Neural progenitor cell (in vitro differentiated cells): ENCODE measurements around the gene RCAN1. TPM values are rescaled to one million over a fixed set of nuclear protein-coding genes. Genes with fewer than 3 reads are reported as not detected.

Experiments
- DNase-seq: peaks from one replicate; pipeline ENCODE4 v3.0.0-alpha.2; 2016; ENCODE audit warnings: low spot score
- H2AFZ ChIP-seq: fragments of 200-600 bp; sonication (generic); replicated peaks from 2 replicates; pipeline ENCODE4 v1.6.1; 2016; ENCODE audit warnings: antibody characterized with exemption
- H3F3A ChIP-seq: fragments of 200-600 bp; sonication (generic); 2 replicates; pipeline ENCODE4 v1.6.1; 2016; ENCODE audit warnings: antibody characterized with exemption, low read depth
- H3K27ac ChIP-seq: fragments of 200-600 bp; sonication (generic); 2 replicates; pipeline ENCODE4 v1.5.1; 2016; ENCODE audit warnings: mild to moderate bottlenecking
- H3K27me3 ChIP-seq: fragments of 200-600 bp; sonication (generic); 2 replicates; pipeline ENCODE4 v1.6.1; 2016; ENCODE audit warnings: mild to moderate bottlenecking, moderate library complexity
- H3K36me3 ChIP-seq: fragments of 200-600 bp; sonication (generic); 2 replicates; pipeline ENCODE4 v1.5.1; 2016
- H3K4me1 ChIP-seq: fragments of 200-600 bp; sonication (generic); 2 replicates; pipeline ENCODE4 v1.6.1; 2016; ENCODE audit warnings: mixed run types
- H3K4me2 ChIP-seq: fragments of 200-600 bp; sonication (generic); 2 replicates; pipeline ENCODE4 v1.6.1; 2016
- H3K4me3 ChIP-seq: fragments of 200-600 bp; sonication (generic); 2 replicates; pipeline ENCODE4 v1.5.1; 2016
- H3K79me2 ChIP-seq: fragments of 200-600 bp; sonication (generic); 2 replicates; pipeline ENCODE4 v1.6.1; 2016; ENCODE audit warnings: low read depth
- H3K9ac ChIP-seq: fragments of 200-600 bp; sonication (generic); 2 replicates; pipeline ENCODE4 v1.6.1; 2016
- H3K9me3 ChIP-seq: fragments of 200-600 bp; sonication (generic); 2 replicates; pipeline ENCODE4 v1.5.1; 2016; ENCODE audit warnings: low read depth
- H4K20me1 ChIP-seq: fragments of 200-600 bp; sonication (generic); 2 replicates; pipeline ENCODE4 v1.6.1; 2016; ENCODE audit warnings: low read depth
- H3K27ac Mint-ChIP-seq: 3 replicates; pipeline ENCODE4 v1.8.0; 2021; ENCODE audit warnings: mixed read lengths
- H3K27me3 Mint-ChIP-seq: 2 replicates; pipeline ENCODE4 v1.8.0; 2022; ENCODE audit warnings: low read depth, mild to moderate bottlenecking, inconsistent platforms, moderate library complexity, mixed read lengths; ENCODE audit not compliant: insufficient read depth
- H3K36me3 Mint-ChIP-seq: 3 replicates; pipeline ENCODE4 v1.8.0; 2021; ENCODE audit warnings: mixed read lengths
- H3K4me1 Mint-ChIP-seq: 3 replicates; pipeline ENCODE4 v1.8.0; 2021; ENCODE audit warnings: mixed read lengths
- H3K4me3 Mint-ChIP-seq: 3 replicates; pipeline ENCODE4 v1.8.0; 2021; ENCODE audit warnings: mild to moderate bottlenecking, moderate library complexity, mixed read lengths
- H3K9me3 Mint-ChIP-seq: 3 replicates; pipeline ENCODE4 v1.8.0; 2020; ENCODE audit warnings: mixed read lengths
- EZH2 ChIP-seq: fragments of 200-600 bp; sonication (generic); IDR thresholded peaks from 2 replicates; pipeline ENCODE4 v1.6.1; 2017; ENCODE audit warnings: antibody characterized with exemption, mild to moderate bottlenecking, moderate library complexity
- EZH2phosphoT487 ChIP-seq: fragments of 200-600 bp; sonication (generic); IDR thresholded peaks from 2 replicates; pipeline ENCODE4 v1.6.1; 2017; ENCODE audit warnings: antibody characterized with exemption
- total RNA-seq: library from RNA; depleted of rRNA; stranded (reverse); fragments of >200 nt; gene quantifications from 2 replicates; pipeline ENCODE4 v1.2.3, GENCODE V29; 2015; ENCODE audit warnings: low replicate concordance
- TF ChIP-seq, protein P1 (sequence below): fragments of 200-600 bp; sonication (generic); IDR thresholded peaks from 2 replicates; pipeline ENCODE4 v1.5.1; 2017; ENCODE audit warnings: antibody characterized with exemption, mild to moderate bottlenecking

The RCAN1 gene
- total RNA-seq, 1 donor from 2014 or later = 6.9 TPM

DNA sequence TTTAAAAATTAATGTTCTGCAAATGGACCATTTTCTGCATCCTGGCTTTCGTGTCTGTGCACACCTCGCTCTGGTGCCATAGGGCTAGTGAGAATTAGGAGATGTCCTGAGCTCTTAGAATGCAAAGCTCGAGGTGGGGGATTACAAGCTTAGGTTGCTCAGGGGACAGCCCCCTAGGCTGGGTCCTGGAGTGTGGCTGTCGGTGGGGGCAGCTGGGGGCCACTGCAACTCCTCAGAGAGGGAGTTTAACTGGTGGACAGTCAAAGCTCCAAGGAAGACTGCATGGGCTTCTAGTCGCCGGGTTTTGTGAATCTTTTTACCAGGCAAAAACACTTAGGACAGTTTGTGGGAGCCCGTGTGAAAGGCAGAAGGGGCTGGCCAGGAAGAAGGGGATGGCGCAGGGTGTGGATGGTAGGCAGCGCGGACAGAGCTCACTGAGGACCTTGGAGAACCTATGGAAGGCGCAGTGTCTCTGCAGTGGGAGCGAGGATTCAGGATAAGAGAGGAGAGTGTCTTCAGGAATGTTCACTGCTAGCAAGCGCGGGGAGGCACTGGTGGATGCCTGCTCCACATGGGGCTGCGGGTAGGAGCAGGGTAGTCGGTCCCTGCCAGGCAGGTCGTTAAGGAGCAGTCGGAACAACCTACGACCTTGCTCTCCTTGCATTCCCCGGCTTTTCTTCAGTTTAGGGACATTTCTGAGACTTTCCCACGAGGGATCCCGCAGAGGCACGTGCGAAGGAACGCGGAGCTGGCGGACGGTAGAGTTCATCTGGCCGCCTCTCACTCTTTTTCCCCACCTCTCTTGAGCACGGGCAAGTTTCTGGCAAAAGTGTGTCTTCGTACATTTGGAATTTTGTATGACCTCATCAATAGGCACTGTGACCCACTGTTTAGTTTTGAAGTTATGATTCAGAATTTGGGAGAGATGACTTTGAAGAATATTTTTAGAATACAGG lies 90.0 kb downstream of the RCAN1 start:
- H3K27ac ChIP-seq = no peak overlapping the region
- H3K4me3 ChIP-seq = no peak overlapping the region
- no peak for TF ChIP-seq EZH2phosphoT487
- TF ChIP-seq, protein P1, sequence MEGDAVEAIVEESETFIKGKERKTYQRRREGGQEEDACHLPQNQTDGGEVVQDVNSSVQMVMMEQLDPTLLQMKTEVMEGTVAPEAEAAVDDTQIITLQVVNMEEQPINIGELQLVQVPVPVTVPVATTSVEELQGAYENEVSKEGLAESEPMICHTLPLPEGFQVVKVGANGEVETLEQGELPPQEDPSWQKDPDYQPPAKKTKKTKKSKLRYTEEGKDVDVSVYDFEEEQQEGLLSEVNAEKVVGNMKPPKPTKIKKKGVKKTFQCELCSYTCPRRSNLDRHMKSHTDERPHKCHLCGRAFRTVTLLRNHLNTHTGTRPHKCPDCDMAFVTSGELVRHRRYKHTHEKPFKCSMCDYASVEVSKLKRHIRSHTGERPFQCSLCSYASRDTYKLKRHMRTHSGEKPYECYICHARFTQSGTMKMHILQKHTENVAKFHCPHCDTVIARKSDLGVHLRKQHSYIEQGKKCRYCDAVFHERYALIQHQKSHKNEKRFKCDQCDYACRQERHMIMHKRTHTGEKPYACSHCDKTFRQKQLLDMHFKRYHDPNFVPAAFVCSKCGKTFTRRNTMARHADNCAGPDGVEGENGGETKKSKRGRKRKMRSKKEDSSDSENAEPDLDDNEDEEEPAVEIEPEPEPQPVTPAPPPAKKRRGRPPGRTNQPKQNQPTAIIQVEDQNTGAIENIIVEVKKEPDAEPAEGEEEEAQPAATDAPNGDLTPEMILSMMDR = no peak
- no peaks in the 10 kb centered on the region for H3K9me3 ChIP-seq
- H3K4me1 ChIP-seq = peaks cover 35% of the 10 kb centered on the region
- H2AFZ ChIP-seq = peak overlapping the region; percentile 83
- peaks cover 15% of the 10 kb centered on the region for H3K27me3 ChIP-seq
- H3K27me3 Mint-ChIP-seq = no peaks in the 10 kb centered on the region
- H3K9me3 Mint-ChIP-seq = peaks cover 4% of the 10 kb centered on the region
- H4K20me1 ChIP-seq = no peaks in the 10 kb centered on the region
- H3K79me2 ChIP-seq = no peaks in the 10 kb centered on the region
- H3K4me3 Mint-ChIP-seq = peak overlapping the region; percentile 48
- H3K27ac Mint-ChIP-seq = peak overlapping the region; percentile 61
- no peaks in the 10 kb centered on the region for H3K36me3 ChIP-seq
- peaks cover 45% of the 10 kb centered on the region for H3K4me1 Mint-ChIP-seq
- H3K9ac ChIP-seq = no peak overlapping the region
- peak; percentile 63 for DNase-seq
- H3F3A ChIP-seq = peaks cover 8% of the 10 kb centered on the region
- peaks cover 2% of the 10 kb centered on the region for H3K36me3 Mint-ChIP-seq
- peak overlapping the region; percentile 54 for H3K4me2 ChIP-seq

DNA sequence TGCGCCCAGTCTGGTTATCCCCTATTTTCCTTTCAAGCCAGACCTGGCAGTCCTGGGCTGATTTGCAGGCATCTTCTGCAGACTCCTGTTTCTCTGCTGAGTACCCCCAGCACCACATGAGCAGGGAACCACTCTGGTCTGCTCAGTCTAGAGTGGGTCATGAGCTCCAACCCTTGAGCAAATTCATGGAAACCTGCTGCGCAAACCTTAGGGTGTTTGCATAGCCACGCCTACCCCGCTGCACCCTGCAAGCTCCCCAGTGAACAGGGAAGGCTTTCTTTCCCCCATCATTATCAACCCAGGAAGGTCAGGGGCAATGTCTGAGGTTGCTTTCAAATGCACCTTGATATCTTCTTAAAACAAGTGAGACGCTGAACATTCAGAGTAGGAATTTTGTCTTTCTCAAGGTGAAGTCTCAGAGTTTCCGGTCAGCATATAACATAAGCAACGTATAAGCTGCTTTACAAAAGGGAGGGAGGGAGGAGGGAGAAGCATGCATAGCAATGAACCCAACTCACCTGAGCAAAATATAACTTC lies 91.8 kb downstream of the RCAN1 start:
- no peak overlapping the region for H3K4me3 Mint-ChIP-seq
- peaks cover 3% of the 10 kb centered on the region for H3K9me3 Mint-ChIP-seq
- no peaks in the 10 kb centered on the region for H3K27me3 Mint-ChIP-seq
- DNase-seq = no peak
- Histone ChIP-seq H3K79me2 (no peaks in the 10 kb centered on the region), H3K27me3 (peaks cover 15% of the 10 kb centered on the region), H4K20me1 (no peaks in the 10 kb centered on the region), H3K9ac (no peak overlapping the region), H3K27ac (no peak overlapping the region), H3K4me1 (peaks cover 35% of the 10 kb centered on the region), H3F3A (peaks cover 8% of the 10 kb centered on the region), H2AFZ (no peak overlapping the region), H3K9me3 (no peaks in the 10 kb centered on the region), H3K36me3 (no peaks in the 10 kb centered on the region), H3K4me2 (no peak overlapping the region), H3K4me3 (no peak overlapping the region)
- H3K36me3 Mint-ChIP-seq = peaks cover under 1% of the 10 kb centered on the region
- no peak overlapping the region for H3K27ac Mint-ChIP-seq
- H3K4me1 Mint-ChIP-seq = peaks cover 45% of the 10 kb centered on the region
- TF ChIP-seq EZH2 = no peak
- TF ChIP-seq EZH2phosphoT487 = no peak
- TF ChIP-seq, protein P1 = no peak

DNA sequence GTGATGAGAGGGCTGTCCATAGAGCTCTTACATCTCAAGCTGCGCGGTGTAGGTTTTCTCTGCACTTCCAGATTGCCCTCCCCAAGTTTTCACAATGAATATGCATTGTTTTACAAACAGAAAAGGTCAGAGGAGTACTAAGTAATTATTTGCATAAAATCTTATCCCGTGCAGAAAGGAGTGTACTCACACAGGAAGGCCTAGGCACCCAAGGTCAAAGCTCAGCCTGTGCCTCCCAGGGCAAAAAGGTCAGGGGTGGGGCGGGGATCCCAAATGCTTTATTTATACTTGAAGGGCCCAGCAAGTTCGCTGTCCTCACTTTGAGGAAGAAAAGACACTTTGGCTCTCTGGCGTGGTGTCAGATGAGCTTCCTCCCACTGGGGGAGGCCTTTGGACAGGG lies 92.6 kb downstream of the RCAN1 start:
- no peak for DNase-seq
- H3K9me3 ChIP-seq = no peaks in the 10 kb centered on the region
- no peak overlapping the region for H3K27ac ChIP-seq
- Mint-ChIP-seq H3K4me1 (peaks cover 45% of the 10 kb centered on the region), H3K36me3 (peaks cover 6% of the 10 kb centered on the region), H3K27ac (no peak overlapping the region), H3K4me3 (no peak overlapping the region), H3K9me3 (peaks cover 3% of the 10 kb centered on the region), H3K27me3 (no peaks in the 10 kb centered on the region)
- H3K4me2 ChIP-seq = no peak overlapping the region
- H3K79me2 ChIP-seq = no peaks in the 10 kb centered on the region
- peaks cover 35% of the 10 kb centered on the region for H3K4me1 ChIP-seq
- H3F3A ChIP-seq = peaks cover 8% of the 10 kb centered on the region
- H3K27me3 ChIP-seq = peaks cover 15% of the 10 kb centered on the region
- H4K20me1 ChIP-seq = no peaks in the 10 kb centered on the region
- no peak overlapping the region for H3K9ac ChIP-seq
- no peaks in the 10 kb centered on the region for H3K36me3 ChIP-seq
- no peak overlapping the region for H2AFZ ChIP-seq
- TF ChIP-seq, protein P1 = no peak
- TF ChIP-seq EZH2 (no peak), EZH2phosphoT487 (no peak)
- no peak overlapping the region for H3K4me3 ChIP-seq
